NB4 (cell line): ENCODE data around the gene LAG3.

ENCODE experiments used
- CTCF ChIP-seq: IDR thresholded peaks from one replicate; pipeline ENCODE4 v1.5.1; 2012; ENCODE audit warnings: low read depth, low read length
- POLR2A ChIP-seq: IDR thresholded peaks from 2 replicates; pipeline ENCODE4 v1.6.1; 2011; ENCODE audit warnings: mild to moderate bottlenecking; ENCODE audit not compliant: insufficient read length; ENCODE audit errors: extremely low read depth

- TF ChIP-seq CTCF: no peak
- TF ChIP-seq POLR2A: no peak
Observed at GRCh38 chr12:6799147-6799546, 26.8 kb downstream of the LAG3 start.
